Type B pancreatic cell (in vitro differentiated cells): Measurements from ENCODE around the gene CPB1. TPM values are rescaled to one million over a fixed set of nuclear protein-coding genes. Genes with fewer than 3 reads are reported as not detected.

Experiments used
- DNase-seq: peaks from one replicate; pipeline ENCODE4 v3.0.0; 2021; ENCODE audit warnings: mixed read lengths; ENCODE audit not compliant: unreplicated experiment; ENCODE audit errors: extremely low spot score
- H3K27ac Mint-ChIP-seq: 2 replicates; pipeline ENCODE4 v1.8.0; 2021; ENCODE audit warnings: mild to moderate bottlenecking, mixed read lengths
- H3K27me3 Mint-ChIP-seq: 2 replicates; pipeline ENCODE4 v1.8.0; 2021; ENCODE audit warnings: mixed read lengths
- H3K36me3 Mint-ChIP-seq: 2 replicates; pipeline ENCODE4 v1.8.0; 2021; ENCODE audit warnings: mixed read lengths
- H3K4me1 Mint-ChIP-seq: one replicate; pipeline ENCODE4 v1.8.0; 2021; ENCODE audit warnings: mixed read lengths; ENCODE audit not compliant: unreplicated experiment
- H3K4me3 Mint-ChIP-seq: 2 replicates; pipeline ENCODE4 v1.8.0; 2021; ENCODE audit warnings: mild to moderate bottlenecking, mixed read lengths
- H3K9me3 Mint-ChIP-seq: 2 replicates; pipeline ENCODE4 v1.8.0; 2021; ENCODE audit warnings: mixed read lengths
- CTCF ChIP-seq: fragments of 200-600 bp; sonication (generic); conservative IDR thresholded peaks from 2 replicates; pipeline ENCODE4 v1.5.0; 2021; ENCODE audit warnings: antibody characterized with exemption, mild to moderate bottlenecking
- total RNA-seq: library from RNA; stranded (reverse); gene quantifications from 2 replicates; pipeline ENCODE4 v1.2.1, GENCODE V29; 2021; ENCODE audit warnings: low replicate concordance

The CPB1 gene
- total RNA-seq, 1 donor from 2014 or later: 0.56 TPM

GRCh38 chr3:148873270-148873927 lies 45.8 kb downstream of the CPB1 start:
- TF ChIP-seq CTCF: no peak
- H3K36me3 Mint-ChIP-seq: no peaks in the 10 kb centered on the region
- H3K9me3 Mint-ChIP-seq: no peaks in the 10 kb centered on the region
- no peaks in the 10 kb centered on the region for H3K27me3 Mint-ChIP-seq
- no peak for DNase-seq
- H3K4me1 Mint-ChIP-seq: peaks cover 5% of the 10 kb centered on the region
- no peak overlapping the region for H3K4me3 Mint-ChIP-seq
- no peak overlapping the region for H3K27ac Mint-ChIP-seq

- no peak overlapping the region for H3K27ac Mint-ChIP-seq
- H3K27me3 Mint-ChIP-seq: no peaks in the 10 kb centered on the region
- no peak for TF ChIP-seq CTCF
- H3K4me1 Mint-ChIP-seq: peaks cover 5% of the 10 kb centered on the region
- H3K36me3 Mint-ChIP-seq: no peaks in the 10 kb centered on the region
- no peaks in the 10 kb centered on the region for H3K9me3 Mint-ChIP-seq
- DNase-seq: no peak
- H3K4me3 Mint-ChIP-seq: no peak overlapping the region
Observed at GRCh38 chr3:148873977-148874376, 46.4 kb downstream of the CPB1 start.

GRCh38 chr3:148878095-148878494 lies 50.5 kb downstream of the CPB1 start:
- no peak for TF ChIP-seq CTCF
- Mint-ChIP-seq H3K27ac (no peak overlapping the region), H3K36me3 (no peaks in the 10 kb centered on the region), H3K9me3 (no peaks in the 10 kb centered on the region), H3K4me1 (peaks cover 8% of the 10 kb centered on the region), H3K4me3 (no peak overlapping the region), H3K27me3 (no peaks in the 10 kb centered on the region)
- no peak for DNase-seq

GRCh38 chr3:148879256-148879655 lies 51.6 kb downstream of the CPB1 start:
- Mint-ChIP-seq H3K27ac (no peak overlapping the region), H3K9me3 (no peaks in the 10 kb centered on the region), H3K4me1 (peaks cover 3% of the 10 kb centered on the region), H3K4me3 (no peak overlapping the region), H3K27me3 (no peaks in the 10 kb centered on the region), H3K36me3 (no peaks in the 10 kb centered on the region)
- DNase-seq: no peak
- TF ChIP-seq CTCF: no peak

GRCh38 chr3:148880681-148881080 lies 53.1 kb downstream of the CPB1 start:
- Mint-ChIP-seq H3K4me1 (peaks cover 3% of the 10 kb centered on the region), H3K4me3 (no peak overlapping the region), H3K36me3 (no peaks in the 10 kb centered on the region), H3K27ac (no peak overlapping the region), H3K27me3 (no peaks in the 10 kb centered on the region), H3K9me3 (no peaks in the 10 kb centered on the region)
- peak; percentile 52 for TF ChIP-seq CTCF
- DNase-seq: no peak

GRCh38 chr3:148881286-148881685 lies 53.7 kb downstream of the CPB1 start:
- Mint-ChIP-seq H3K36me3 (no peaks in the 10 kb centered on the region), H3K4me3 (no peak overlapping the region), H3K4me1 (peaks cover 3% of the 10 kb centered on the region), H3K27ac (no peak overlapping the region), H3K27me3 (no peaks in the 10 kb centered on the region), H3K9me3 (no peaks in the 10 kb centered on the region)
- TF ChIP-seq CTCF: no peak
- no peak for DNase-seq
